K562 (cell line): ENCODE results near the gene ECE2. TPM values are rescaled to one million over a fixed set of nuclear protein-coding genes. Genes with fewer than 3 reads are reported as not detected.

Source experiments
- AFF4 ChIP-seq: sonication (generic); formaldehyde crosslinking; IDR thresholded peaks from 2 replicates; pipeline ENCODE4 v1.8.0; 2023; ENCODE audit warnings: mild to moderate bottlenecking, missing genetic modification reagents
- CGGBP1 ChIP-seq: fragments of 250-450 bp; sonication (Bioruptor Pico); IDR thresholded peaks from 2 replicates; pipeline ENCODE4 v1.9.0; 2021; ENCODE audit warnings: mild to moderate bottlenecking
- CREM ChIP-seq: IDR thresholded peaks from 2 replicates; pipeline ENCODE4 v1.6.1; 2014; ENCODE audit warnings: antibody characterized with exemption, low read depth
- CTBP1 ChIP-seq: fragments of 450-650 bp; IDR thresholded peaks from 2 replicates; pipeline ENCODE4 v1.6.1; 2016; ENCODE audit warnings: borderline replicate concordance
- CTCF ChIP-seq, 3 experiments: IDR thresholded peaks in 2 of 3; conservative IDR thresholded peaks in 1 of 3; 2 replicates each; pipeline ENCODE4 v1.5.1; 2011 to 2012; ENCODE audit warnings: low read length in 3 of 3, mild to moderate bottlenecking in 3 of 3, control low read depth in 2 of 3, improper control_type of control experiment in 1 of 3, inconsistent platforms in 1 of 3, low read depth in 1 of 3, mixed read lengths in 1 of 3, moderate library complexity in 1 of 3; ENCODE audit not compliant: insufficient read depth in 2 of 3
- HES1 ChIP-seq: fragments of 450-650 bp; IDR thresholded peaks from 2 replicates; pipeline ENCODE4 v1.6.1; 2016; ENCODE audit warnings: low read depth, mild to moderate bottlenecking, moderate library complexity
- HNRNPUL1 ChIP-seq: fragments of 200-400 bp; formaldehyde crosslinking; IDR thresholded peaks from 2 replicates; pipeline ENCODE4 v1.6.1; 2017; ENCODE audit warnings: low read length
- KAT2B ChIP-seq: IDR thresholded peaks from one replicate; pipeline ENCODE4 v1.6.1; 2012; ENCODE audit warnings: low read depth, mild to moderate bottlenecking, control low read depth, inconsistent platforms, low read length, moderate library complexity
- MAZ ChIP-seq, 2 experiments: fragments of 450-650 bp in 1 of 2; sonication (generic) in 1 of 2; formaldehyde crosslinking; IDR thresholded peaks in 1 of 2; conservative IDR thresholded peaks in 1 of 2; 2 replicates each; pipeline versions ENCODE4 v1.4.0 to v1.5.0; 2020; ENCODE audit warnings: mild to moderate bottlenecking in 1 of 2, missing genetic modification reagents in 1 of 2
- MEF2A ChIP-seq: IDR thresholded peaks from 2 replicates; pipeline ENCODE4 v1.6.1; 2011; ENCODE audit warnings: low read depth, mild to moderate bottlenecking, low read length, moderate library complexity; ENCODE audit not compliant: control insufficient read depth
- STAT6 ChIP-seq: sonication (generic); formaldehyde crosslinking; IDR thresholded peaks from 2 replicates; pipeline ENCODE4 v1.8.1; 2023; ENCODE audit warnings: mild to moderate bottlenecking, missing genetic modification reagents
- TFAP4 ChIP-seq: sonication (generic); formaldehyde crosslinking; IDR thresholded peaks from 2 replicates; pipeline ENCODE4 v1.8.0; 2022; ENCODE audit warnings: missing genetic modification reagents, mild to moderate bottlenecking, moderate library complexity, borderline replicate concordance
- ZBED1 ChIP-seq: IDR thresholded peaks from 2 replicates; pipeline ENCODE4 v1.6.1; 2014
- ZNF561 ChIP-seq: fragments of 450-650 bp; formaldehyde crosslinking; conservative IDR thresholded peaks from 2 replicates; pipeline ENCODE4 v1.4.0; 2020; ENCODE audit warnings: mild to moderate bottlenecking, moderate library complexity
- polyA plus RNA-seq, 8 experiments: library from polyadenylated mRNA; depleted of rRNA in 4 of 8; stranded (reverse) in 5 of 8; unstranded in 3 of 8; fragments of >200 nt; fragmentation: Nextera tagmentation in 2 of 8; fragmentation: Illumina TruSeq in 1 of 8; extraction: Ambion mirVana in 2 of 8; extraction: Trizol in 1 of 8; gene quantifications; 2 replicates each; pipeline versions ENCODE4 v1.2.1 to v1.2.3, GENCODE V29; 2011 to 2014; ENCODE audit warnings: inconsistent platforms in 1 of 8, missing spikeins in 1 of 8
- total RNA-seq, 7 experiments: library from RNA; depleted of rRNA in 6 of 7; stranded (reverse); fragments of >200 nt in 6 of 7; fragmentation: Illumina TruSeq in 2 of 7; extraction: Trizol in 2 of 7; gene quantifications; 2 replicates each; pipeline versions ENCODE4 v1.2.1 to v1.2.3, GENCODE V29; 2011 to 2021; ENCODE audit warnings: low replicate concordance in 1 of 7

ECE2 gene
- total and polyA plus RNA-seq, 9 of the 15 experiments (the other 6 are each of a cell fraction or from before 2014, with no cell fraction given) = not detected

GRCh38 chr3:184227481-184227935 is 48.3 kb upstream of the ECE2 start (continued):
- peak; percentile 74 to 82 (median 79) for TF ChIP-seq CTCF (IDR thresholded peaks at IDR 0.05 in 2 of 3, conservative IDR thresholded peaks at IDR 0.05 in 1 of 3; ENCODE audit: insufficient read depth in 2 of 3, low read depth in 1 of 3, low read length in 3 of 3)
- no peak for TF ChIP-seq ZNF561 (CRISPR knock-in tag)
- peak; percentile 51; the same call in 1 of the 2 replicates for TF ChIP-seq CTBP1
- TF ChIP-seq HNRNPUL1 = no peak
- TF ChIP-seq MAZ (CRISPR knock-in tag; conservative IDR thresholded peaks at IDR 0.05 in 1 of 2, IDR thresholded peaks at IDR 0.05 in 1 of 2) = 0 out of 4 replicates have a peak, but pooled peaks of 1 of the 2 experiments have one; percentile 25
- peak; percentile 86 for TF ChIP-seq TFAP4
- no peak for TF ChIP-seq AFF4
- TF ChIP-seq STAT6 (CRISPR knock-in tag) = no peak
- no peak for TF ChIP-seq CGGBP1 (CRISPR knock-in tag)
- no peak for TF ChIP-seq ZBED1
- TF ChIP-seq KAT2B = no peak
- TF ChIP-seq MEF2A = no peak
- TF ChIP-seq HES1 = no peak
- TF ChIP-seq CREM = peak; percentile 15; the same call in 1 of the 2 replicates
